GM18508 (cell line): ENCODE results near the gene IFNAR1.
A peak's percentile ranks its signal among the peaks of the same experiment; 100 is the strongest.

Experiments
- ATAC-seq: cut with Tn5 transposase; IDR thresholded peaks from one replicate; pipeline ENCODE4 v1.9.1; 2021; ENCODE audit warnings: moderate number of reproducible peaks; ENCODE audit not compliant: insufficient read depth, unreplicated experiment

IFNAR1 gene

DNA sequence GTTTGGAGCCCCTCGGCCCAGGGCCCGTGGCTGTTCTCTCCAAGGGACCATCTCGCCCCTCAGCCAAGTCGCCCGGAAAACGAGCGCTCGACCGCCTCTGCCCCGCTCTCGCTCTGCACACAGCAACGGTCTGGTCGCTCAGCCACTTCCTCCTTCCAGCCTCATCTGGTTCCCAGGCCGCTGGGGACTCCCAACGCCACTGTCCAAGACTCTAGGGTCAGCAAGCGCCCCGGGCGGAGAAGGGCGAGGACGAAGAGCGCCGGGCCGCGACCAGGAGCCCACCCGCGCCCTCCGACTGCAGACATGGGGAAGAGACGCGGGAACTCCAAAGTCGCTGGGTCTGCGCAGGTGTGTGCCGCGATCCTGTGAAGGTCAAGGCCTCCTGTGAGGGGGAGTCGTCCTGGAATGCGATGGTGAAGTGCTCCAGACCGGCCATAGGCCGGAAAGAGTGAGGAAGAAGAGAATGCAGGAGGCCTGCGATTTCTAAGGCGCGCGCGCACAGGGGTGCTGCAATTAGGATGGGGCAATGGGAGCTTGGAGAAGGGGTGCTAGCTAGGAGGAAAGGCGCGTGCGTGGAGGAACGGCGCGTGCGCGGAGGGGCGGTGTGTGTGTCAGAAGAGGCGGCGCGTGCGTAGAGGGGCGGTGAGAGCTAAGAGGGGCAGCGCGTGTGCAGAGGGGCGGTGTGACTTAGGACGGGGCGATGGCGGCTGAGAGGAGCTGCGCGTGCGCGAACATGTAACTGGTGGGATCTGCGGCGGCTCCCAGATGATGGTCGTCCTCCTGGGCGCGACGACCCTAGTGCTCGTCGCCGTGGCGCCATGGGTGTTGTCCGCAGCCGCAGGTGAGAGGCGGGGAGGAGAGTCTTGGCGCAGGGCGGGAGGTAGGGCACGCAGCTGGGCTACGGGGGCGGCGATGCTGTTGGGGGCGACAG lies at the start of gene IFNAR1:
Gene IFNAR1 (plus strand): TSS at position 680 of the 931 bp plus-strand sequence. CDS start 86 bp downstream, at position 766.
- ATAC-seq, result peak; percentile 55

DNA sequence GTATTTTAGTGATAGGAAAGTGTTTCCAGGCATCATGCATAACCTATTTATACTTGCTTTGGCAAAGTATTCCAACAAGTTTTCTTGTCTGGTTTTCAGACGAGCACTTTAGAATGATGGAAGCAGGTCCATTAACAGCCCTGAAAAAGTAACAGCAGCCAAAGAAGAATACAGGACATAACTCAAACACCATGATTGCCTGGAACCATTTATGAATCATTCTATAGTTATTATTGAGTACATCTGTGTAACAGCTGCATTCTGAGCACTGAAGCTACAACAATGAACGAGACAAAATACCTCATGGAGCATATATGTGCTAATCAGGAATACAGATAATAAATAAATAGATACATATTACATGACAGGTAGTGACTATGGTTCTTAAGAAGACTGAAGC lies 46.0 kb upstream of the IFNAR1 start:
- ATAC-seq, result no peak

DNA sequence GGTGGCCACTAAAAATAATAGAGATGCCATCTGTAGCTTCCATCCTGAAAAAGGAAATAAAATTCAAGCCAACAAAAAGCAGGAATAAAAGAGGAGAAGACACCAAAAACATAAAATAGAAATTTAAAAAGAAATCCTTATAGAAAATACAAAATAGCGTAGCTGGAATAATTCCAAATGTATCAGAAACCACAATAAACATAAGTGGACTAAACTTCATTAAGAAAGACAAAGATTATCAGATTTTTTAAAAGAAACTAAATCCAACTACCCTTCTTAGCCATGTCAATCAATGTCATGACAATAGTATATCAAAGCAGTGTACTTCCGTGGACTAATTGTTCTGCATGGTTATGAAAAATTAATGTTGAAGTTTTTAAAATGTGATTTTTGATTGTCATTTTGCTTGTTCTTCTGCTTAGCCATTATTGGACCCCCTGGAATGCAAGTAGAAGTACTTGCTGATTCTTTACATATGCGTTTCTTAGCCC lies 45.4 kb upstream of the IFNAR1 start:
- ATAC-seq, result no peak

DNA sequence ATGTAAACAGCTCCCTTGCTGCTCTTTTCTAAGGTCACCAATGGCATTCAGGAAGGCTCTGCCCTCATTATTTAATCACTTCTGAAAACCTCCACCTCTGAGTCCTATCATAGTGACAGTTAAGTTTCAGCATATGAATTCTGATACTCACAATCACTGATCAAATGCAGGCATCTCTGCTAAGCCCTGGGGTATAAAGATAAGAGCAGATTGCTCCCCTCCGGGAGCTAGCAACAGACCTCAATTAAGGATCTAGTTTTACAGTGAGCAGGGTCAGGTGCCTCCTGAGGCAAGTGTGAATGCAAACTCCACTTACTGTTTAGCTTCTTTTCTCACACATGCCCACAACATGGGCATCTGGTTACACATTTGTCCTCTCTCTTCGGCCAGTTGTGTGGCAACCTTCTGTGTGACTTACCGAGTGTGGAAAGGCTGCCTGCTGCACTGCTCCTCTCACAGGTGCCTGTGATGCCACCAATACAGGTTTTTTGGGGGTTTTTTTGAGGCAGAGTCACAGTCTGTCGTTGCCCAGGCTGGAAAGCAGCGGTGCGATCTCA lies 43.6 kb upstream of the IFNAR1 start:
- ATAC-seq, result no peak

DNA sequence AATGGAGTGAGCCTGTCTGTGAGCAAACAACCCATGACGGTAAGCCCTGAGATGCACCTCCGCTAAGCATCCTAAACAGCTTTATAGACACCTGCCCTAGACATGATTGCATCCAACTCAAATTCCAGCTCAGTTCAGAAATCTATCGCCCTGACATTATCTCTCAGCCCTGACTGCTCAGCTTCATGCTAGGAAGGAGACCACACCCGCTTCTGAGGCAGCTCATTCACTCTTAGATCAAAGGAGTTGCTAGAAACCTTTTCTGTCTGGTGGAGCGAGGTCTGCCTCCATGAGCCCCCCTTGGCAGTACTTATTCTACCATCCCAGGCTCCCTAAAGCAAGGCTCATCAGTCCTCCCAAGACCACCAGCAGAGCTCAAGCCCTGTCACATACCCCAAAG lies 41.6 kb upstream of the IFNAR1 start:
- no peak for ATAC-seq

DNA sequence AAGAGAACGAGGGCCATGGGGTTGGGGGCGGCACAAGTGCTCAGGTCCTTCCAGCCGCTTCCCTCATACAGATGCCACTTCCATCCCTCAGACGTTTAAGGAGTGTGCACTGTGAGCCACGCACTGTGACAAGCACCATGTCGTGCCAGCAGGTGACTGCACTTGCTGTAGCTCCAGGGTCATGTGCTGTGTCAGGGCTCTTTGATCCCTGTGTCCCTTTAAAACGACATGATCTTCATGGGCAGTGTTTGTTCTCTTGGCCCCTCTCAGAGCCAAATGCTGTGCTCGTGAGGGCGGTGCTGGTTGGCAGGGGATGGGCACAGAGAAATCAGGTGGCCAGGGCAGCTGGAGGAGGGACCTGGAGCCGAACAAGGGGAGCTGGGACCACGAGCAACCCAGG lies 38.7 kb upstream of the IFNAR1 start:
- ATAC-seq, result no peak

DNA sequence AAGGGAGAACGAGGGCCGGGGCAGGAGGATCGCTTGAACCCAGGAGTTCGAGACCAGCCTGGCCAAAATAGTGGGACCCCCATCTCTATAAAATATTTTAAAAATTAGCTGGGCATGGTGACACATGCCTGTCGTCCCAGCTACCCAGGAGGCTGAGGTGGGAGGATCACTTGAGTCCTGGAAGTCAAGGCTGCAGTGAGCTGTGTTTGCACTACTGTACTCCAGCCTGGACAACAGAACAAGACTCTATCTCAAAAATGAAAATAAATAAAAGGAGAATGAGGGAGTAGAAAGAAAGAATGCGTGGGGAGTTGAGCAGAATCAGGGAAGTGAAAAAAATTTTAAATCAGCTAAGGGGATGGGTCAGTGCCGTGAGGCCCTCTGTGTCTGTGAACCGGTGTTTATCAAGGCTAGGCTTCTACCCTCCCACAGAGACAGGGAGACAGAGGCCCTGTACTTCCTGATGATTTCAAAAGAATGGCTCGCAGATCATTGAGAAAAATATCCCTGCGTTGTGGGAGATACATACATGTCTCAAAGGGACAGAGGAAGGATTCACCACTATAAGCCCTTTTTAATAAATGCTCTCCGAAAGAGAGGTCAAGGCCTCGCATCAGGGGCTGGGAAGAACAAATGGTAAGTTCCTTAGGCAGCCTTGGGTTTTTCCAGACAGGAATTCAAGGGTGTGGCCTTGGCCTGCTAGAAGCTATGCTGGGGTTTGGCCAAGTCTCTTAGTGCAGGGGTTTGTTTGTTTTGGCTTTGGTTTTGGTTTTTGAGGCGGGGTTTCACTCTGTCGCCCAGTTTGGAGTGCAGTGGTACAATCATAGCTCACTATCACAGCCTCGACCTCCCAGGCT lies 37.9 kb upstream of the IFNAR1 start:
- no peak for ATAC-seq

DNA sequence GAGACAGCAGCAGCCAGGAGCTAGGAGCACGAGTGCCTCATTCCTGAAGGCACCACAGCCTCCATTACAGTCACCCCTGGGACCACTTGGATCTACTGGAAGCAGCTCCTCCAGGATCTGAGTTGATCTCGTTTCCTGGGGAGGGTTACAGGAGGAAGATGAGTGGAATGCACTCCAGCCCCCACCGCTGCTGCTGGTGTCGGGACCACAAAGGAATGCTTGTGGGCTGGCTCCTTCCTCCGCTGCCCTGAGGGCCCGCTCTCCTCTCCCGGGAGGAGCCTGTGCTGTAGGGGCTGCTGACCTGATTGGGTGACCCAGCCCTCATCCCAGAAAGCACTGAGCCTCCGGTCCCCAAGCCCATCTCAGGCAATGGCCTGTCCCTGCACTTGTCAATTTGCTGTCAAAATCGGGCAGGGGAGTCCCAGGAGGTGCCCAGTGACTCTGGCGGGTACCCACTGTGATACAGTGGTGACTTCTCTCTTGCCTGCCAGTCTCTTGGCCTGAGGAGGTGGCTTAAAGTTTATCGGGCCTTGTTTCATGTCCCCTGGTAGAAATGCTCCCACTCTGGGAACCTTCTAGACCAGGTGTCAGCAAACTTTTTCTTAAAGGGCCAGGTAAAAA lies 35.5 kb upstream of the IFNAR1 start:
- no peak for ATAC-seq

DNA sequence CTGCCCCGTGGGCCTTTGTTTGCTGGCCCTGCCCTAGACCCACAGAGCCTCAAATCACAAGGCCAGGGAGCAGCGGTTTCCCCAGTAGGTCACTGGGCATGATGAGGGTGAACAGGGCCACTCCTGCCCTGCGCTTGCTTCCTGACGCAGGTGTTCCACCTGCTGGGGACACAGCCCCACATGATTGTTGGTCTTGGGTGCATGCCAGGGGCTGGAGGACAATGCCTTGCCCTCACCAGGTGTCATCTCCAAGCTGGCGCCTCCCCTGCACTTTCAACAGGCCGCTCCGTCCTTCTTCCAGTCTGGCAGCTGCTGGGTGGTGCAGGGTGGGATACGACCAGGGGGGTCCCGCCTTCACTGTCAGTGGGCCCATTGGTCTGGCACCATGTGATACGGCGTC lies 34.3 kb upstream of the IFNAR1 start:
- ATAC-seq, result no peak

DNA sequence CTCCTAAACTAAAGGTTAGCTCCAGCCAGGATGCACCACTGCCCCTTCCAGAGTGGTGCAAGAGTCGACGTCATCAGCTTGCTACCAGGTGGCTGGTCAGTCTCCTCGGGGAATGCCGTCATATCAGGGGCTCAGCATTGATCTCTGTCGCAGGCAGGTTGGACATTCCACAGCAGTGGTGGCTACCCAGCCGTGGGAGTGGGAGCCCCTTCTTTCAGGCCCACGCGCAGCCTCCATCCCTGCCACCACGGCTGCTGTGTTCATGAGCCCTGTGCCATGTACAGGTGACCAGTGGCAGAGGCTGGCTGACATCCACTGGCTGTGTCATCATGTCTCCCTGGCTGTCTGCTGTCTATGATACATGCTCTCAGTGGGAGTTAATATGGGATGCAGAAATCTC lies 33.1 kb upstream of the IFNAR1 start:
- no peak for ATAC-seq

DNA sequence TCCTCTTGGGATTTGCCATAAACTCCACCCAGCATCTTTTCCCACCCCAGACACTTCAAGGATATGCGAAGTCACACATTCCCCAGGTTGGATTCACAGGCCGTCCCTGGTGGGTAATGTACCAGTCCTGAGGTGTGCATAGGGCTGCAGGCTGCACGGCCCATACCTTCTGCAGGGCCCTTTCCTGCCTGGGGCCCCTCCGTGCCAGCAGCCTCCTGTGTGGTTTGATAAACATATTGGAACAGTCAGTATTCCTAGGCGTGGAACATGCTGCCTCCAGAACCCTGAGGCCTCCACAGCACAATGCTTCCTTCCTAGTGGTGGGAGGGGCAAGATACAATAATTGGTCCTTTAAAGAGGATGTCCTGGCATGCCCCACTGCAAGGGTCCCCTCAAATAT lies 32.0 kb upstream of the IFNAR1 start:
- no peak for ATAC-seq

DNA sequence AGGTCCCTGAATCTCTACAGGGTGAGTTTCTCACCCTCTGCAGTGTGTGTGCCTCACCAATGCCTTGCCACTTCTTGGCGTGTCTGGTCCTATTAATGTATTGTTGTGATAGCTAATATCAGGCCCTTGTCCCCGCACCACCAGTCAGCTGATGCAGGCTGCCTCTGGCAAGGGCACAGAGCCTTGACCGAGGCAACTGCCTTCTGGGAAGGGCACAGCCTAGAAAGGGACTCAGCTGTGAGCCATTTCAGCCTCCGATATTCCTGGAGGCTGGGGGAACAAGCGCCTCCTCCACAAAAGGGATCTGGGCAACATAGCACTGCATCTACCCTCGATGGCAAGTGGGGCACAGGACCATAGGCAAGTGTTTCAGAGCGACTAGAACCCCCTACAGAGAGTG lies 31.6 kb upstream of the IFNAR1 start:
- ATAC-seq, result no peak

DNA sequence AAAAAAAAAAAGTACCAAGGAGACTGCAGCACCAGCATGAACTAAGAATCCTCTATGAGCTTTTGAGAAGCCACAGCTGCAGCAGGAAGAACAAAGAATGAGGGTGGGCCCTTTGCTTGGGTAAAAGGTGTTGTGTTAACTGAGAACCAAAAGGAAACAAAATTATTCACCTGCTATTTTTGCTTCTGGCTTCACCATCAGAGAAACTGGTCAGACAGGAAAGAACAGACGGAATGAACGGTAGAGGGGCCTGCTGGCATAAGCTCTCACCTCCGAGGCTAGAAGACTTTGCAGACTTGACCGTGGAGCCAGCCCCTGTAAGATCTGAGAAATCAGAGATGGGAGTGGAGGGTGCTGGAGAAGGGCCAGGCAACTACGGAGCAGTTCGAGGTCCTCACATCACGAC lies 31.0 kb upstream of the IFNAR1 start:
- no peak for ATAC-seq

DNA sequence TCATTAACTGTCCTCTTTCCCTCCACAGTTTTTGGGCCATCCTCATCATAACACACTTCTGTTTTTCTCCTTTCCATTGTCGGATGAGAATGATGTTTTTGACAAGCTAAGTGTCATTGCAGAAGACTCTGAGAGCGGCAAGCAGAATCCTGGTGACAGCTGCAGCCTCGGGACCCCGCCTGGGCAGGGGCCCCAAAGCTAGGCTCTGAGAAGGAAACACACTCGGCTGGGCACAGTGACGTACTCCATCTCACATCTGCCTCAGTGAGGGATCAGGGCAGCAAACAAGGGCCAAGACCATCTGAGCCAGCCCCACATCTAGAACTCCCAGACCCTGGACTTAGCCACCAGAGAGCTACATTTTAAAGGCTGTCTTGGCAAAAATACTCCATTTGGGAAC lies 28.6 kb upstream of the IFNAR1 start:
- ATAC-seq, result no peak

DNA sequence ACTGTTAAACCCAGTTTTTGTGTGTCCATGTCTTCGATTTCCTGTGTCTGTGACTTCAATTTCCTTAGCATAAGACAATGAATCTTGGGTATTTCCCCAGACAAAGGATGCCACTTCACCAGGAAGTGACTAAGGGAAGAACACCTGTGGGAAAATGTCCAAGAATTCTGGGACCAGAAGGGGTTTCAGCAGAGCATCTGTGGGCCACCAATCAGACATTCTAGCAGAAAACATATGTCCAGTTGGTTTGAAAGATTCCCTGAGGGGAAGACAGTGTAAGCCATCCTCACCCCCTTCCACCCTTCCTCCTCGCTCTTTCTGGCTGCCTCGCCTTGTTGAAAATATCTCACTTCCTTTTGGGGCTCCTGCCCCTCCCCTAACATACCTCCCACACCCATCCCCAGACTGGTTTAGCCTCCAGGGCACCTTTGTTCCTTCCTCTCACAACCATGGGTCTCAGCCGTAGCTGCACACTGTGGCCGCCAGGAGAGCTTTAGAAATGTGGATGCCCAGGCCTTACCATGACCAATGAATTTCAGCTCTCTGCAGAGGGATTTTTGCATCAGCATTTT lies 25.5 kb upstream of the IFNAR1 start:
- ATAC-seq, result no peak

DNA sequence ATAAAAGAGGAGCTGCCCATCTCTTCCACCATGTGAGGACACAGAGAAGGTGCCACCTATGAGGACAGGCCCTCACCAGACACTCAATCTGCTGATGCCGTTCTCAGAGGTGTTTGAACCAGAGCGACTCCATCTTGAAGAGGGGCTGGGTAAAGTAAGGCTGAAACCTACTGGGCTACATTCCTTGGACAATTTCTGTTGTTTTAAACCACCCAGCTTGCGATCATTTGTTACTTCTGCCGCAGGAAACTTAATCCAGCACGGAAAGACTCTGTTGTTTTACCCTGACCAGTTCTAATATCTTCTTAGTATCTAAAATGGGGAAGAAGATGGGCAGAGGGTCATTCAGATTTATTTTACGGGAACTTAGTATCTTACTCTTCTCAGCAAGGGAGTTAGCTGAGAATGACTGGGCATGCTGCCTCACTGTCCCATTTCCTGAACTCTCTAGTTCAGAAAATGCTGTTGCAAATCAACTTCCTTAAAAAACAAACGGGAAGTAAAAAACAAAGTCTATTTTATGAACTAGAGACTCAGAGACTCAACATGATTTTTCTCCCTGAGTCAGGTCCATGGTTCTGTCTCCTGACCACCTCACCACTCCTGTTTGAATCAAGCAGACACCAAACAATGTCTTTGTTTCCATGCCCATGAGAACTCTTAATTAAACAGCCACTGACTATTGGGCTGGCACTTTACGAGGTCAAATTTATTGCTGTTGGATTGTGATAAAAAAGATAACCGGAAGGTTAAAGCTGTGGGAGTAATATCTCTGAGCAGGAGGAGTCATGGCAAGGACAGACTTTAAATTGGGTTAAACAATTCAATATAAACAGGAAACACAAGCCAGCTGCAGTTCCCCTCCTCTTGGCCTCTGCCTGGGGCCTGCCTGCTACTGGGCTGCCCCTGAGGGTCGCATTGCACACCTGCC lies 23.8 kb upstream of the IFNAR1 start:
- ATAC-seq, result no peak

DNA sequence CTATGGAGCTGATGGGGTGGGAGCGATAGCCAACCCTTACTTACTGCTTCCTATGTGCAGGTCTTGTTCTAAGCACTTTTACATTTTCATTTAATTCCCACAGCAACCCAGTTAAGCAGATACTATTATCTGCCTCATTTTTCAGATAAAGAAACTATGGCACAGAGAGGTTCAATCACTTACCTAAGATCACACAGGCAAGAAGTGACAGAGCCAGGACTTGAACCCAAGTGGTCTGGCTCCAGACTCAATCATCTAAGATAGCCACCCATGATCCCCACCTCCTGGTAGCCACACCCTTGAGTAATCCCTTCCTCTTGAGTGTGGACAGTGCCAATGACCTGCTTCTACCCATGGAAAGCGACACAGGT lies 23.2 kb upstream of the IFNAR1 start:
- ATAC-seq, result no peak

DNA sequence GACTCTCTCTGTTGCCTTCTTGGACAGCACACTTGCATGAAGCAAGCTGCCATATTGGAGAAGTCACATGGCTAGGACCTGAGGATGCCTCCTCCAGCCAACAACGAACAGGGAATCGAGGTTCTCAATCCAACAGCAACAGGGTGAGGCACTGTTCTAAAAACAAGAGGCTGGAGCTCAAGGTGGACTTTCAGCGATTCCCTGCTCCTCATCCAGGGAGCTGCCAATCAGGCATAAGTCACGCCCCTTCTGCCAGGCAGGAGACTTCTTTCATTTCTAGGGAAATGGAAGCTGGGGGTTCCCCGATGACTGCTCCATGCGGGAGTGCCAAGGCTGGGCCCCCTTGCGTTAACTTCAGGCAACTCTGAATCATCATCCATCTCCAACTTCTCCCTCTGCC lies 22.7 kb upstream of the IFNAR1 start:
- ATAC-seq, result no peak

DNA sequence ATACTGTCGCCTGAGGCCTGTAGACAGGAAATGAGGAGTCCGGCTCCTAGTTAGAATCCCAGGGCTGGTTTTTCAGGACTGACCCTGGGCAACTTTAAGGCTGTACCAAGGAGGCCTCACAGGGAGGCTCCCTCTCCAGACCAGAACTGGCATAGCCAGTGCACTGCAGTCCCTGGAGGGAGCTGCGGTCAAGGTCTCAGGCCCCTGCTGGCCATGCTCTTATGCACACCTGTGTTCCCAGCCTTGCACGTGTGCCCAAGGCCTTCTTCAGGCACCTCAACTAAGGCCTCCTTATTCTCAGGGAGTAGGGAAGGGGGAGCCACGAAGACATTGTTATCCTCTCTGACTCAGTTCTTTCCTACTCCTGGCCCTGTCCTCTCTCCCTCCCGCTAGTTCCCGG lies 22.0 kb upstream of the IFNAR1 start:
- ATAC-seq, result no peak
